ENCODE measurements around the gene RBM10. TPM values are rescaled to one million over a fixed set of nuclear protein-coding genes. Genes with fewer than 3 reads are reported as not detected.

RBM10 gene
- polyA plus RNA-seq, 4 donors: 46.1 to 66.2 (median 49.8) TPM

DNA sequence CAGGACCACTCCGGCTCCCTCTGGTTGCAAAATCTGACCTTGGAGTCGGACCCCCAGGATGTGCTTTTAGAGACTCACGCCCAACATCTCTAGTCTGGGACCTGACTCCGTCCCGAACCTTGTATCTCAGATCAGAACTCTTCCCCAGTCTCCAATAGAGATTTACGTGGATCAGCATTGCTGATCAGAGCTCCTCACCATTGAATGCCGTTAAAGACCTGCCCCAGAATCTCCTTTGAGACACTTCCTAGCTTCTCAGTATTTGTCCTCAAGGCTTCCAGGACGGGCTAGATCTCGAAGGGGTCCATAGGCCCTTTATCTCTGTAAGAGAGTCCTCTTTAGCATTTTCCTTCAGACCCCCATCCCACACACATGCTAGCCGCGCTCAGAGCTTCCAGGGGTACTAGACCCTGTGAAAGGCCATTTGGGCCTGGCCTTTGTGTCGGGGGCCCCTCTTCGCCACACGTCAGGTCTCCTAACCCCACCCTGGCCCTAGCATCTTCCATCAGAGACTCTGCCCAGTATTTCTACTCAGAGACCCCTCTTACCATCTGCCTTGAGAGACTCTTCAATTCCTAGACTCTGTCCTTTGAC, 49.3 kb downstream of the RBM10 start:
- DNase-seq (ENCODE audit: low read depth in 4 of 4, low spot score in 3 of 4): no peak

DNA sequence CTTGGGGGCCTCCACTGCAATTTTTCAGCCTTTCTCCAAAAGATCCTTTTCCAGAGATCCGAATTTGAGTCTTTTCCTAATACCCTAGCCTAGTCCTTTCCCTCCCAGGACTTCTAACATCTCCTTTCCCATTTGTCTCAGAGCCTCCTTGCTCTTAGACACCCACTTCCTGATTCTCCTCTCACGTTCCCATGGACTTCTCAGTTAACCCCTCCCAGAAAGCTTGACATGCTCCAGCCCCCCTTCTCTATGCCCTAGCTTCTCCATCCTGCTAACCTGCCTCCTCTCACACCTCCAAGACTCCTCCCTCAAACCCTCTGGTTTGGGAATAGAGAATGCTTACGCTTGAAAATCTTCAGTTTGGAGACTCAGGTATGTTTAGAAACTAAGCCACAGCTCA, 51.1 kb downstream of the RBM10 start:
- no peak for DNase-seq (ENCODE audit: low read depth in 4 of 4, low spot score in 3 of 4)

DNA sequence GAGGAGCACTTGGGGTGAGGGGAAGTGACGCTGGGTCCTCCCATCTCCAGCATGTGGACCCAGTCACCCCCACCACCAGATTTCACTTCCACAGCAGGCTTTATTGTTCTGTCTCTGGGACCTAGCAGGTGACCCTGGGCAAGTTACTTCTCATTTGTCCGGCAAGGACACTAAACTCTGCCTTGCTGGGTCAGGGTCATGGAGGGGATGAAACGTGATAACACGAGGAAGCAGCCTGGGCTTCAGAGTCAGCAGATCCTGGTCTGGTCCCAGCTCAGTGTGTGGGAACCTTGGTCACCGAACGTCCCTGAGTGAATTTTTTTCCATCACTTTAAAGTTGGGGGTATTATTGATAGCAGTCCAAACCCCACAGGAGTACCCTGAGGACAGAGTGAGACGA, 52.5 kb downstream of the RBM10 start:
- no peak for DNase-seq (ENCODE audit: low read depth in 4 of 4, low spot score in 3 of 4)

DNA sequence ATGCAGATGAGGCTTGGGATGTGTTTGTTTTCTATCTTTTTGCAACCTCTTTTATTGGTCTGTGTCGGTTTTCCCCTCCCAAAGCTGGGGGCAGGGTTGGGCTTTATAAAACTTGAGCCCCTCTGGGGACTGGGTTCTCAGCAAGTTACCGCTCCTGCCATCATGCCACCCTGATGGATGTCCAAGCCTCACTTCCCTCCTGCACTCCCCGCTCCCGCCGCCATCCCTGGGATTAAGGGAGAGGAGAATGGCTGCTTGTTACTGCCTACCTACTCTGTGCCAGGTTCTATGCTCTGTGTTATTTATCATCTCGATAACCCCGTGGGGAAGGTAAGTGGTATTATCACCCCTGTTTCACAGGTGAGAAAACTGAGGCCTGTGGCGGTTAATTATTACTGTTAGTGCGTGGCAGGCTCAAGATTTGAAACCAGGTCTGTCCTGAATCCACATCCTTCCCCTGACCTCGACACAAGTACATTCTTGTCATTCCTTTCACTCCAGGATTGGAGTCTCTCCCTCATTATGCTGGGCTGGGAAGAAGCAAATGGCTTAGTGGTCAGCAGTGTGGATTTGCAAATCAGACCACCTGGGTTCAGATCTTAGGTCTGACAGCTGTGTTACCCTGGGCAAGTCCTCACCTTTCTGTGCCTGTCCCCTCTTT, 53.1 kb downstream of the RBM10 start:
- no peak for DNase-seq (ENCODE audit: low read depth in 4 of 4, low spot score in 3 of 4)

DNA sequence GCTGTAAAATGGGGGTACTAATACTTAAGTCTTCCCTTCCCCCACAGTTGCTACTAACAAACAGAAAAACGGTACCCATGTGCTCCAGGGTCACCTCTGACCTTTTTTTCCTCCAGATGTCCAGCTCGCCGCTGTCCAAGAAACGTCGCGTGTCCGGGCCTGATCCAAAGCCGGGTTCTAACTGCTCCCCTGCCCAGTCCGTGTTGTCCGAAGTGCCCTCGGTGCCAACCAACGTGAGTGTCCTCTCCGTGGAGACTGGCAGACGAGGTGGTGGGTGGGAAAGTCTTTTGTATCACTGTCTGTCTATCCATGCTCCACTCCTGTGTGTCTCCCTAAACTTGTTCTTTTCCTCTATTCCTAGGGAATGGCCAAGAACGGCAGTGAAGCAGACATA, 53.7 kb downstream of the RBM10 start:
- no peak for DNase-seq (ENCODE audit: low read depth in 4 of 4, low spot score in 3 of 4)

DNA sequence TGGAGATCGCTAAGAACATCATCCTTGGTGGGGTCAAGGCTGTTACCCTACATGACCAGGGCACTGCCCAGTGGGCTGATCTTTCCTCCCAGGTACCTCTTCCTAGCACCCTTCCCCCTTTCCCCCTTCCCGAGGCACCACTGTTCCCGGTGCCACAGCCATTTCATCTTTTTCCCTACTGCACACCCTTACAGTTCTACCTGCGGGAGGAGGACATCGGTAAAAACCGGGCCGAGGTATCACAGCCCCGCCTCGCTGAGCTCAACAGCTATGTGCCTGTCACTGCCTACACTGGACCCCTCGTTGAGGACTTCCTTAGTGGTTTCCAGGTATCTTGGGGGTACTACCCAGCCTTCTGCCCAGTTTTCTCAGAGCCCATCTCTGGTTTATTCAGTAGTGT, 54.3 kb downstream of the RBM10 start:
- no peak for DNase-seq (ENCODE audit: low read depth in 4 of 4, low spot score in 3 of 4)

DNA sequence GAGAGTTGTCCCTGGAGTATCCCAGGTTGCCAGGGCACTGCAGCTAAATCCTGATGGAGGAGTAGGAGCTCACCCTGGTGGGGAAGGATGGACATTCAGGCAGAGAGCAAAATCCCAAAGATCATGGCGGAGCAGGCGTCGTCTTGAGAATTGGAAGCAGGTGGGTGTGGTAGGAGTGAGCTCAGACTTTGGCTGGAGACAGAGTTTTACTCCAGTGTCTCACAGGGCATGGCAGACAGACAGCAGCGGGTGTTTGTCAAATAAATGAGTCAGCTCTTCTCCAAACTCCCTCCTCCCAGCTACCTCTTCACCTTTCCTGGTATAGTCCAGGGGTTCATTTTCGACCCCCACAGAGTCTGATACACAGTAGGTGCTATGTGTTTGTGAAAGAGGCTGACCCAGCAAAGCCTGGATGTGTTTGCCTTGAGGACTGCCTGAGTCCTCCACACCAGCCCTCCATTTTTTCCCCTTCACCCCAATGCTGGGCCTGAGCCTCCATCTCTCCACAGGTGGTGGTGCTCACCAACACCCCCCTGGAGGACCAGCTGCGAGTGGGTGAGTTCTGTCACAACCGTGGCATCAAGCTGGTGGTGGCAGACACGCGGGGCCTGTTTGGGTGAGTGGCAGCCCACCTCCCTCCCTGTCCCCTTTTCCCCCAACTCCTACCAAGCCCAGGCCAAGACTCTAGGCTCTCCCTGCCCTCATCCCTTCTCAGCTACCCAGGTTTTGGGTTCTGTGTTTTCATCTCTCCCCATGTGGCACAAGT, 55.5 kb downstream of the RBM10 start:
- DNase-seq (ENCODE audit: low read depth in 4 of 4, low spot score in 3 of 4): no peak

DNA sequence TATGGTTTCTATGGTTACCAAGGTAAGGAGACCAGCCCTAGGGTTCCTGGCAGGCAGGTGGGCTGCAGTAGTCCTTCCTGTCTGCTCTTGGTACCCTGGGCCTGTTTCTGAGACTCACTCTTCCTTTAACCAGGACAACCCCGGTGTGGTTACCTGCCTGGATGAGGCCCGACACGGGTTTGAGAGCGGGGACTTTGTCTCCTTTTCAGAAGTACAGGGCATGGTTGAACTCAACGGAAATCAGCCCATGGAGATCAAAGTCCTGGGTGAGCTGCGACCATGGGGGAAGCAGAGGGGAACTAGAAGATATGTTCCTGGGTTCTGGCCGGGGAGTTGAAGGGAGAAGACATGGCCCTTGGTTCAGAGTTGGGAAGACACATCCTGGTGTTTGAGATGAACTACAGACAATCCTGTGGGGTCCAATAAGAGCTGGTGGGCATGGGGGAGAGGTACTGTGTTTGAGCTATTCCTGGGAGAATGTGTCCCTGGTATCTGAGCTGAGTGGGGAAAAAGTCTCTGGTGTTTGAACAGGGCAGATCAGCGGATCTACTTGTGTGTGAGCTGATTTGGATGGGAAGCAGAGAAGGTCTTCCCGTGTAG, 56.4 kb downstream of the RBM10 start:
- no peak for DNase-seq (ENCODE audit: low read depth in 4 of 4, low spot score in 3 of 4)

DNA sequence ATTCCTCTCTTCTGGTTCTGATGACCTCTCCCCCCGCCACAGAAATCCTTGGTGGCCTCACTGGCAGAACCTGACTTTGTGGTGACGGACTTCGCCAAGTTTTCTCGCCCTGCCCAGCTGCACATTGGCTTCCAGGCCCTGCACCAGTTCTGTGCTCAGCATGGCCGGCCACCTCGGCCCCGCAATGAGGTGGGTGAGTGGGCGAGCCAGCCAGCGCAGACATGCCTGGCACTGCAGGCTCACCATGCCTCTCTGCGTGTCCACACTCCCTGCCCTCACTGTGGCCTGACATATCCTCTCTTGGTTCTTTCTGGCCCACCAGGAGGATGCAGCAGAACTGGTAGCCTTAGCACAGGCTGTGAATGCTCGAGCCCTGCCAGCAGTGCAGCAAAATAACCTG, 57.3 kb downstream of the RBM10 start:
- no peak for DNase-seq (ENCODE audit: low read depth in 4 of 4, low spot score in 3 of 4)

DNA sequence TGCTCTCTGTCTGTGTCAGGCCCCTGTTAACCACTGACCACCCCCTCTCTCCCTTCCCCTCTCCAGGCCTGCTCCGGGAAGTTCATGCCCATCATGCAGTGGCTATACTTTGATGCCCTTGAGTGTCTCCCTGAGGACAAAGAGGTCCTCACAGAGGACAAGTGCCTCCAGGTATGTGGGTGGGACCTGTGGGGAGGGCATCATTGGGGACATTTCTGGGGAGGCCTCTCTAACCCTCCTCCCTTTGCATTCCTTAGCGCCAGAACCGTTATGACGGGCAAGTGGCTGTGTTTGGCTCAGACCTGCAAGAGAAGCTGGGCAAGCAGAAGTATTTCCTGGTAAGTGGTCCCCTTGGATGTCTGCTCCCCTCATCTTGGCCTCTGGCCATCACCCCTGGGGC, 57.9 kb downstream of the RBM10 start:
- DNase-seq (ENCODE audit: low read depth in 4 of 4, low spot score in 3 of 4): no peak

DNA sequence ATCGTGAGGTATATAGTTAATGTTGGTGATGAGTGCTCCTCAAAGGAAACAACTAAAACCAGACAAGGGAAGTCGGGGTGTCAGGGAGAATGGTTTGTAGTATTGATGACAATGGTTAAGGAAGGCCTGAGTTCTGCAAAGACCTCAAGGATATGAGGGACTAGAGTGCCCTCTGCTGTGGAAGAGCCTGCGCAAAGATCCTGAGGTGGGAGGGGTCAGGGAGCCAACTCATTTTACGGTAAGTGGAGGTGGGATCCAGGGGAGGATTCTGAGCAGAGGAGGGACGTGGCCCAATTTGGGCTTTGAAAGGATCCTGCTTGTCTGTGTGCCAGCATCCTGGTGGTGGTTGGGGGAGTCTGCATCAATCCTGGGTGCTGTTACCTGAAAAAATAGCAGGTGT, 59.9 kb downstream of the RBM10 start:
- no peak for DNase-seq (ENCODE audit: low read depth in 4 of 4, low spot score in 3 of 4)

DNA sequence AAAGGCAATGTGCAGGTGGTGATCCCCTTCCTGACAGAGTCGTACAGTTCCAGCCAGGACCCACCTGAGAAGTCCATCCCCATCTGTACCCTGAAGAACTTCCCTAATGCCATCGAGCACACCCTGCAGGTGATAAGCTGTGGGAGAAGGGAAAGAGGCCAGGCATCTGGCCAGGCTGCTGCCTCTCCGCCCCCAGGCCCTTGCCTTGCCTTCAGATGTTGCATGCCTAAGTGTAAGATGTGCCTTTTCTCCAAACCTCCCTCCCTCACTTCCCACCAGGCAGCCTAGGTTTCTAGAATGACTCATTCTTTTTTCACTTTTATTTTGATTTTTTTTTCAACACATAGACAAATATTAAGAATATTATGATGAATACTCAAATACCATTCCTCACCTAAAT, 61.3 kb downstream of the RBM10 start:
- DNase-seq (ENCODE audit: low read depth in 4 of 4, low spot score in 3 of 4): no peak

DNA sequence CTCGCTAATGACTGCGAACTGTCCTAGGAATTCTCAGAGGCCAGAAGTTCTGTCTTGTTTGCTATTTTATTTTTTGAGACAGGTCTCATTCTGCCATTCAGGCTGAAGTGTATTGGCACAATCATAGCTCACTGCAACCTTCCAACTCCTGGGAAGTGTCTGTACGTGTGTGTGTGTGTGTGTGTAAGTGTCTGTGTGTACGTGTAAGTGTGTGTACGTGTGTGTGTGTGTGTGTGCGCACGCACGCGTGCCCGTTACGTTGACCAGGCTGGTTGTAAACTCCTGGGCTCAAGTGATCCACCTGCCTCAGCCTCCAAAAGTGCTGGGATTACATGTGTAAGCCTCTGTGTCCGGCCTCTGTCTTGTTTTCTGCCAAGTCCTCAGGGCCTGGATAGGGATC, 63.1 kb downstream of the RBM10 start:
- DNase-seq (ENCODE audit: low read depth in 4 of 4, low spot score in 3 of 4): no peak

DNA sequence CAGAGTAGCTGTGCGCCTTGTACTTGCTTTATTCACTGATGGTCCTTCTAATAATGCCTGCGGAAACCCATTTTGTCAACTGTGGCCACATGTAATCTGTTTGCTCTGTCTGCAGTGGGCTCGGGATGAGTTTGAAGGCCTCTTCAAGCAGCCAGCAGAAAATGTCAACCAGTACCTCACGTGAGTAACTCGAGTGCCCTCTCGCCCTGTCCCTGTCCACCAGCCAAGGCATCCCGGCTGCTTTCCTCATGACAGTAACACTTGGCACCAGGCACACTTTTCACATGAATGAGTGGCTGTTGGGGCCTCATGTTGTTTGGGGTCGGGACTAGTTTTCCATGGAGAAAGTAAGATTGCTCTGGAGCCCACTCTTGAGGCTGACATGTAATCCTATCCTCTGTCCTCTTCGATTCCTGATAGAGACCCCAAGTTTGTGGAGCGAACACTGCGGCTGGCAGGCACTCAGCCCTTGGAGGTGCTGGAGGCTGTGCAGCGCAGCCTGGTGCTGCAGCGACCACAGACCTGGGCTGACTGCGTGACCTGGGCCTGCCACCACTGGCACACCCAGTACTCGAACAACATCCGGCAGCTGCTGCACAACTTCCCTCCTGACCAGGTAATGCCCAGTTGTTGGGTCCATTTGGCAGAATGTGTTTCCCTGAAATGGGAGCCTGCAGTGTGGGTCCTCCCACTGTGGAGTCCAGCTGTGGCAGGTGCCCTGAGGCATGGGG, 64.7 kb downstream of the RBM10 start:
- DNase-seq (ENCODE audit: low read depth in 4 of 4, low spot score in 3 of 4): no peak

DNA sequence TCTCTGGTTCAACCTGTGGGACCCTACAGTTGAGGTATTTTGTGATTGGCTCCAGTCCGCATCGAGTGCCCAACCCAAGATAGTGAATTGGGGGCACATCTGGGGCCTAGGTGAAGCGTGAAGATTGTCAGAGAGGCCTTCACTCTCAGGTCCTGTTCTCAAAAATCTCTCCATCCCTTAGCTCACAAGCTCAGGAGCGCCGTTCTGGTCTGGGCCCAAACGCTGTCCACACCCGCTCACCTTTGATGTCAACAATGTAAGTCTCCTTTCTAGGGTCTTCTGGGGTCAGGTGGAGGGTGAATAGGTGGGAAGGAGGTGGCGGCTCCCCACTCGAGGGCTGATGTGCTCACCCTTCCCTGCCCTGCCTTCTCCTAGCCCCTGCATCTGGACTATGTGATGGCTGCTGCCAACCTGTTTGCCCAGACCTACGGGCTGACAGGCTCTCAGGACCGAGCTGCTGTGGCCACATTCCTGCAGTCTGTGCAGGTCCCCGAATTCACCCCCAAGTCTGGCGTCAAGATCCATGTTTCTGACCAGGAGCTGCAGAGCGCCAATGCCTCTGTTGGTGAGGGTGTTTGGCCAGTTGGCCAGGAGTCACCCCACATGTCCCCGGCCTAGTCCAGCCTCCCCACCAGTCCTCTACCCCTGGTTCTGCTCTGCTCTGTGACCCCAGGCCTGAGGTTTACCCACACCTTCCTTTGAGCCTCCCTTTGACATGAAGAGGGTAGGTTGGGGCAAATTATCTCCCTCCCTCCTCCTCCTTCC, 65.8 kb downstream of the RBM10 start:
- DNase-seq (ENCODE audit: low read depth in 4 of 4, low spot score in 3 of 4): no peak

DNA sequence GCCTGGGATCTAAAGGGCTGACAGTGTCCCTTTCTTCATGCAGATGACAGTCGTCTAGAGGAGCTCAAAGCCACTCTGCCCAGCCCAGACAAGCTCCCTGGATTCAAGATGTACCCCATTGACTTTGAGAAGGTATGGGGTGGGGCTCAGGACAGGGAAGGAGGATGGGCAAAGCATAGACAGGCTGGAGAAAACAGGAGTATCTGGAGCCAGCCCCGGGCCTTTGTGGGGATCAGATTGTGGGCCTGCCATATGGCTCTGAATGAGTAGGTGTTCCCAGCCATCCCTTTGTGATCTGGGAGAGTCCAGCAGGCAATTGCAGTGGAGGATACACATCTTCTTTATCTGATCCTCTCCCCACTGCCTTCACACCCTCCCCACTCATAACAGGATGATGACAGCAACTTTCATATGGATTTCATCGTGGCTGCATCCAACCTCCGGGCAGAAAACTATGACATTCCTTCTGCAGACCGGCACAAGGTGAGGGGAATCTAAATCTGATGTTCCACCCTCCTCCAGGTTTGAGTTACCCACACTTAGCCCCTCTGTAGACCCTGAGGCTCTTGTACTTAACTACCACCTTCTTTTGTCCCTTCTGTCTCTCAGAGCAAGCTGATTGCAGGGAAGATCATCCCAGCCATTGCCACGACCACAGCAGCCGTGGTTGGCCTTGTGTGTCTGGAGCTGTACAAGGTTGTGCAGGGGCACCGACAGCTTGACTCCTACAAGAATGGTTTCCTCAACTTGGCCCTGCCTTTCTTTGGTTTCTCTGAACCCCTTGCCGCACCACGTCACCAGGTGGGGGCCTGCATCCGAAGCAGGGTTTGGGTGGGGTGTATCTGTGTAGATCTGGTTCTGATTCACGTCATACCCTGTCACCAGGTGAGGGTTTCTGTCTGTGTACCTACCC, 67.6 kb downstream of the RBM10 start:
- DNase-seq (ENCODE audit: low read depth in 4 of 4, low spot score in 3 of 4): no peak

DNA sequence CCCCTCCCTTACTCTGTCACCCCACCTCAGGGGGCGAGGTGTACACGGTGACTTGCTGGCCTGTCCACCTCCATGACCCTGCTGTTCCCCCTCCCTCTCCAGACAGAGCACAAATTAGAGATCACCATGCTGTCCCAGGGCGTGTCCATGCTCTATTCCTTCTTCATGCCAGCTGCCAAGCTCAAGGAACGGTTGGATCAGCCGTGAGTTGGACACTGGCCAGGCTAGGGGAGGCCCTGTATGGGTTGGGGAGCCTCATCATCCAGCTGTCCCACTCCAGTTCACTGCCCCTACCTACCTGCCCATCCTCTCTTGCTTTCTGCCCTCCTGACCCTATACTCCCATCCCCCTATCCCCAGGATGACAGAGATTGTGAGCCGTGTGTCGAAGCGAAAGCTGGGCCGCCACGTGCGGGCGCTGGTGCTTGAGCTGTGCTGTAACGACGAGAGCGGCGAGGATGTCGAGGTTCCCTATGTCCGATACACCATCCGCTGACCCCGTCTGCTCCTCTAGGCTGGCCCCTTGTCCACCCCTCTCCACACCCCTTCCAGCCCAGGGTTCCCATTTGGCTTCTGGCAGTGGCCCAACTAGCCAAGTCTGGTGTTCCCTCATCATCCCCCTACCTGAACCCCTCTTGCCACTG, 69.5 kb downstream of the RBM10 start:
- DNase-seq (ENCODE audit: low read depth in 4 of 4, low spot score in 3 of 4): no peak

DNA sequence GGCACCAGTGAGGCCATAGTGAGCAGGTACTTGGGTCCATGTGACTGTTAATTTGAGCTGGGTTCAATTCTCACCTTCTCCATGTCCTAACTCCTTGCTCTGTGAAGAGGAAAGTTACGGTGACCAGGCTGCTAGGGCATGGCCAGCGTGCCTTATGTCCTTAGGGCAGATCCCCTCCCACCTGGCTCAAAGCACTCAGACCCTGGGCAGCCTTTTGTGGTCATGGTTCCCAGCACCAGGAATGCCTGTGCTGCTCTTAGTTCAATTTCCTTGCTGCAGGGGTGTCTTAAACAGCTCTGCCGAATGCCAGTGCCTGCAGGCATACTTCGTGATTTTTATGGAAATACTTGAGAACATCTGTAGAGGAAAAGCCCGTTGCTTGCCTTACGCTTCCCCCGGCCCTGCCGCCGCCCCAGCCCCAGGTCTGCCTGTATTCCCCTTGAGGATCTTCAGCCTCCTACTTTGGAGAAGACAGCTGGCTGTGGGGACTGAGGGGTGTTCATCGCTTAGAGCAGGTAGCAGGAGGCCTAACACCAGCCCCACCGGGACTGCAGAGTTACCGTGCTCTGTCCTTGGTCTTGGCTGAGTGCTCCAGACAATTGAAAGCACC, 70.4 kb downstream of the RBM10 start:
- no peak for DNase-seq (ENCODE audit: low read depth in 4 of 4, low spot score in 3 of 4)

All from left renal pelvis (tissue), 4 donors.